ENCODE data around the gene ADAMTS2.
"Not testable (repeated sequence)": the region's sequence is repeated elsewhere in the genome, so short reads cannot be mapped to it uniquely, and the experiment has no call there.

Gene ADAMTS2

GRCh38 chr5:179296150-179296821 is 49.0 kb downstream of the ADAMTS2 start:
- no peak for DNase-seq (ENCODE audit: low spot score)

DNA sequence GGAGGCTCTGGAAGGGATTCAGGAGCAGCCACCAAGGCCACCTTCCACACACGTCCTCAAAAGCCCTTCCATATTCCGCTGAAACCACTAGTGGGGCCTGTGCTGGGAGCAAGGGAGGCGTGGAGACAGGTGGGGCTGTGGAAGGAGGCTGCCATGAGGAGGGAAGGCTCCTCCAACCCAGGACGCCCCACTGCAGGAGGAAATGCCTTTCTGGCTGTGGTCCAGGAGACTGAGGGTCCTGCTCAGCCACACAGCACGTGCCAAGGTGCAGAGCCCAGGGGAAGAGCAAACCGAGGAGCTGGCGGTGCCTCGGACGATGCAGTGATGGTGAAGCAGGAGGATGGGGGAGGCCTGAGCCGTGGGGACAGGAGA is 49.5 kb downstream of the ADAMTS2 start:
- no peak for DNase-seq (ENCODE audit: low spot score)

DNA sequence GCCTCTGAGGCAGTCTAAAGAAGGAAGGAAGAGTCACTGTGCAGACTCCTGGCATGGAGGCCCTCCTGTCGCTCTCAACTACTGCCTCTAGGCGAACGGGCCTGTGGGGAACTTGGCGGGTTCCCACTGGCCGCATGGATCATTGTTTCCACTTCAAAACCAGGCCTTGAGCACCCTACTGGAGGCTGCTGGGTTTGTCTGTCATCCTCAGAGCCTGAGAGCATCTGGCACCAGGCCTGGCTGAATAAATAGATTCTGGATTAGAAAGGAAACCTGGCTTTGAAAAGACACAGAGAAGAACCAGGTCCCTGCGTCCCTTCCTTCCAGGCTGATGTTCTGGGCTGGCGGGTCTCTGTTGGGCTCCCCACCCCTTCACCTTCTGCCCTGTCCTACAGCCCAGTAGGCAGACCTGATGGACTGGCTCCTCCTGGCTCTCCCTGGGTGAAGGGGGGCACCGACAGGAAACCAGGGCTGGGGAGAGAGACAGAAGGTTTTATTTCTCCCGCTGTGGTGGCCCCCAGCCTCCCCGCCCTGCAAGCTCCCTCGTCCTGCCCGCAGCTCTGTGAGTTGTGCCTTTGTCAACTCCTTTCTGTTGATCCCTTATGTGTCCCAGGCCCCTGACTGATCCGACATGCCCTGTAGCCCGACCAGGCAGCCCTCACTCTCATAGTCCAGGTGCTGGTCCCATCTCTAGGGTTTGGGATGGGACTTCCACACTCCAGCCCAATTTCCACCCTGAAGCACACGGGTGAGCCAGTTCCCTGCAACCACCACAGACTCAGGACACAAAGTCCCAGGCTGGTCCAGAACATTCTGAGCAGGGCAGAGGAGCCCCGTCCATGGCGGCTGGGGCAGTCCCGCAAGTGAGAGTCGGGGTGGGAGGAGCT is 50.1 kb downstream of the ADAMTS2 start:
- DNase-seq (ENCODE audit: low spot score): no peak

GRCh38 chr5:179294131-179294780 is 51.0 kb downstream of the ADAMTS2 start:
- no peak for DNase-seq (ENCODE audit: low spot score)

DNA sequence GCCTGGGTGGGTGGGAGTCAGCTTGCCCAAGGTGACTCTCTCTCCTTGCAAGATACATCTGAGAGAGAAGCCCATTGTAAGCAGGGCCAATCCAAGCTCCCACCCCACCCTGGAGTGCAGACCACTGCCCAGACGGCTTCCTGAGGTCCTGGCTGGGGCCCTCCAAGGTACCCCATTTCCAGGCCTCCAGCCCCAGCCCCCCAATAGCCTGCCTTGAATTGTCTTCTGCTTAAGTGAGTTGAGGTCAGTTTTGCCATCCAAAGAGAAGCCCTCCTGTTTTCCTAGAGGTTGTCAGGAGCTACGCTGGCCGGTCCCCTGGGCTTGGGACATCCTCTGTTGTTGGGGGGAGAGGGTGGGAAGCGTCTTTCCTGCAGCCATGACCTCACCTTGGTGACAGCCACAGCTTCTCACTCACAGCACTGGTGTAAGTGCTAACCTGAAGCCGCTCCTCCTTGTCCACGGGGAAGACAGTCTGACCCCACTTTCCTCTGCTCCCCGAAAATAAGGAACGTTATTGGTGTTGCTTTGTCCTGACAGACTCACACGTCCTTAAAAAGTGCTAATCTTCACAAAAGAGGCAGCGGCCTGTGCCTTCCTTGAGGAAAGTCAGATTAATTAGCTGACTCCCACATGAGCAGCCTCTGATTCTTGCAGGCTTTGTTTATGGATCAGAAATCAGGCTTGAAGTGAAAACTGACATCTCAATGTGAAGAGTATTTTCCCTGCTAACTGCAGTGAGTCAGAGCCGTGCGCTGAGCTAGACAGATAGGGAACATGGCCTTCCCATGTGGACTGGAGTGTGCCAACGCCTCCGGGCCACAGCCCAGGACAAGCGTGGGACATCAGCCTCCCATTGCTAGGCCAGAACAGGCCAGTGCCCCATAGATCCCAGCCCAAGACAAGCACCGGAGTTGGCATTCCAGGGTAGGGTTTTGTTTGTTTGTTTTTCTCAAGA is 52.3 kb downstream of the ADAMTS2 start:
- no peak for DNase-seq (ENCODE audit: low spot score)

GRCh38 chr5:179292202-179292601 is 53.1 kb downstream of the ADAMTS2 start:
- DNase-seq (ENCODE audit: low spot score): no peak

- no peak for DNase-seq (ENCODE audit: low spot score)
Measured at GRCh38 chr5:179290681-179291540, 54.4 kb downstream of the ADAMTS2 start.

DNA sequence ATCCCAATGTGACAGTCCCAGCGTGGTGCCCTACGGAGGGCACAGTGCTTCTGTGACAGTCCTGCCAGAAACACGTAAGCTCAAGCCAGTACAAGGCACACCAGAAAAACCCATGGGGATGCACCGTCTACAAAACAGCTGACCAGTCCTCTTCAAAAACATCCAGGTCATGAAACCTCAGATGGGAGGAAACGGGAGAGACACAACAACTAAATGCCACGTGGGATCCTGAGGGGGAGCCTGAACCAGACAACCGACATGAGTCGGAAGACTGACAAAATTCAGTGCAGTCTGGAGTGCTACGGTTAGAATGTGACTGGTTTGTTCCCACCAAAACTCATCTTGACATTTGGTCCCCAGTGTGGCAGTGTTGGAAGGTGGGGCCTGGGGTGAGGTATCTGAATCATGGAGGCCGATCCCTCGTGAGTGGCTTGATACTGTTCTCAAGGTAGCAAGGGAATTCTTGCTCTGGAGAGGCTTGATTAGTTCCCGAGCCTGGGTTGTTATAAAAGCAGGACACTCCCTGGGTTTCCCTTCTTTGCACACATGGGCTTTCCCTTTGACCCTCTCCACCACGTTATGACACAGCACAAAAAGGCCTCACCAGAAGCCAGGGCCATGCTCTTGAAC is 55.4 kb downstream of the ADAMTS2 start:
- DNase-seq (ENCODE audit: low spot score): no peak

DNA sequence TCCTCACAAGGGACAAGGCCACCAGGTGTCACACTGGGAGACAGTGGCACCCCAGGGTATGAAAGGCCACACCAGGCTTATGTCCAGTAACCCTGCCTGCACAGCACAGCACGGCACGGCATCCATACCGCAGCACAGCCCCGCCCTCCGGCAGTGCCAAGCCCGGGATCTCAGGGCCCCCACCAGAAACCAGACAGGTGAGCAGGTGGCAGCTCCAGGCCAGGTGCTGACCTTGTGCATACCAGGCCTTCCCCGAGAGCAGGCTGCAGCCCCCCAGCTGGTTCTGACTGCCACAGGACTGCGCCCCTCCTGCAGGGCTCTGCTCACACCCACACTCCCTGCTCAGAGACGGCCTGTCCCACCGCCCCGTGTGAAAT is 56.5 kb downstream of the ADAMTS2 start:
- DNase-seq (ENCODE audit: low spot score): no peak

DNA sequence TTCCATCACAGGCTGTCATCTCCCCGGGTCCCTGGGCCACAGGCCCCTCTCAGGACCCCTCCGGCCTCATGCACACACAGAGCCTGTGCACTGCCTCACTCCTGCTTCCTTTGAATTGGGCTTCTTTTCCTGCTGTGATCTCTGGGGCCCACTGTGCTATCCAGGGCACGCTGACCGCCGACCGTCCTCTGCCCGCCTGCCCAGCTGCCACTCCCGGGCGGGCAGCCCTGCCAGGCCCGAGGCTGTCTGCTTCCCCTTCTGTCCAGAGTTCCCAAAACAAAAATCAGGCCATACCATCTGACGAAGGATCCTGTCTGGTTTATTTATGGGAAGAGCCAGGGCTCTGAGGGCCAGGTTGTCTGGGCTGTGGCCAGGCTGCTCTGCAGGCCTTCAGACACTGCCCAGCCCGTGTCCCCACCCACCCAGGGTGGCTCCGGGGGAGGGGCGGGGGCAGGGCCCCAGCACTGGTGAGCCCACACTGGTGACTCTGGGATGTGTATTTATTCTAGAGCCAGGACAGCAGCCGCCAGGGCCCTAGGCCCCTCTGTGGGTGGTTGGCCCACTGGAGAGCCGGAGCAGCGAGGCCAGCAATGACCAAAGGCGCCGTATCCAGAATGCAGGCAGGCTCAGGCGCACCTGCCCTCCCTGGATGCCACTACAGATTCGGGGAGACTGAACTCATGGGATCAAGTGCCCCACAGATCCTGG is 57.0 kb downstream of the ADAMTS2 start:
- DNase-seq (ENCODE audit: low spot score): no peak

DNA sequence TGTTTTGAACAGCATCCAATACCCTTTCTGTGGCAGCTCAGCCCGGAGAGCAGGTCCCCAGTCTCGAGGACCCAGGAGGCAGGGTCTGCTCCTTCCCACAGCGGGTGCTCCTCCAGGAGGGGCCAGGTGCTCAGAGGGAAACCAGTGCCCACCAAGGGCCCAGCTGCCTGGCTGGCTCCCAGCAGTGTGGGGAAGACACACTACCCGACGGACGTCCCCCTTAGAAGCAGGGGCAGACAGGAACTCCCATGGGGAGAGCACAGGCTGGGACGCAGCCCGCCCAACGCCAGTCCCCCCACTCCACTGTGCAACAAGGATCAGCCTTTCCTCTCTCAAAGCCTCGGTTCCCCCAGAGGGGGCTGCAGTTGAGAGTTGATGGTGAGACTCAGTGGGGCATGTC is 57.6 kb downstream of the ADAMTS2 start:
- no peak for DNase-seq (ENCODE audit: low spot score)

DNA sequence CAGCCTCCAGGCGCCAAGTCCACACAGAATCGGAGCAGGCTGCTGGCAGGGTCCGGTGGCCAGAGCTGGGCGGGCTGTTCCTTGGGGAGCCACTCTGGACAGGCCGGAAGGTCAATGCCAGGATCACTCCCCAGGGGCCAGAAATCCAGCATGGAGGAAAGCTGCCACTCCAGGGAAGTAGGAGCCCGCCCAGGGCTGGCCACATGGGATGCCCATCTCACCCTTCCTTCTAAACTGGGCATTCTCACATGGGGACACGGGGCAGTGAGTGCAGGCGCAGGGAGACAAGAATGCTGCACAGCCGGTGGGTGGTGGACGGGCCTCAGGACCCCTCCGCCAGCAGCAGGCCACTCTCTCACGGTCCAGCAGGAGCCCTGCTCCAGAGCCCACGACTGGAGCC is 58.2 kb downstream of the ADAMTS2 start:
- no peak for DNase-seq (ENCODE audit: low spot score)

DNA sequence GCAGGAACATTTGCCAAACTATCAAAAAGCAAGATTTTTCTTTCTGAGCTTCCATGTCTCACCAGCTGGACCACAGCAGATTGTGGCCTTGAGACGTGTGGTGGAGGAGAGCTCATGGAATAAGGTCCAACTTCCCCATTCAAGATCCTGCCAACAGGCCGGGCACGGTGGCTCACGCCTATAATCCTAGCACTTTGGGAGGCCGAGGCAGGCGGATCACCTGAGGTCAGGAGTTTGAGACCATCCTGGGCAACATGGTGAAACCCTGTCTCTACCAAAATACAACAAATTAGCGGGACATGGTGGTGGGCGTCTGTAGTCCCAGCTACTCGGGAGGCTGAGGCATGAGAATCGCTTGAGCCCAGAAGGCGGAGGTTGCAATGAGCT is 59.5 kb downstream of the ADAMTS2 start:
- DNase-seq (ENCODE audit: low spot score): not testable (repeated sequence)

GRCh38 chr5:179284751-179285631 is 60.3 kb downstream of the ADAMTS2 start:
- peak; percentile 83 for DNase-seq (ENCODE audit: low spot score)

- not testable (repeated sequence) for DNase-seq (ENCODE audit: low spot score)
Measured at GRCh38 chr5:179283908-179284307, 61.4 kb downstream of the ADAMTS2 start.

DNA sequence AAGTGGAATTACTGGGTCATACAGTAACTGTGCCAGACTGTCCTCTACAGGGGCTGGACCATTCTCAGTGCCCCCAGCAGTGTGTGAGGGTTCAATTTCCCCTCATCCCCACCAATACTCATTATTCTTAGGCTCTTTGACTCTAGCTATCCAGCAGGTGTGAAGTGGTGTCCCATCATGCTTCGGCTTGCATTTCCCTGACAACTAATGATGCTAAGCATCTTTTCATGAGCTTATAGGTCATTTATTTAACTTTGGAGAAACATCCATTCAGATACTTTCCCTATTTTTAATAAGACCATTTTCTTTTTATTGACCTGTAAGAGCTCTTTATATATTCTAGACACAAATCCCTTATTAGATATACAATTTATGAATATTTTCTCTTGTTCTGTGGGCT is 63.6 kb downstream of the ADAMTS2 start:
- DNase-seq (ENCODE audit: low spot score): no peak

- no peak for DNase-seq (ENCODE audit: low spot score)
Measured at GRCh38 chr5:179280095-179280490, 65.2 kb downstream of the ADAMTS2 start.

GRCh38 chr5:179279347-179280094 is 65.7 kb downstream of the ADAMTS2 start:
- peak; percentile 68 for DNase-seq (ENCODE audit: low spot score)
